HEK293 (cell line): ENCODE data around the gene TAS1R3.

ENCODE experiments used
- BCL11A ChIP-seq: fragments of 450-650 bp; formaldehyde crosslinking; IDR thresholded peaks from 2 replicates; pipeline ENCODE4 v1.5.1; 2016; ENCODE audit warnings: low read depth, missing biosample characterization, missing genetic modification characterization
- FEZF1 ChIP-seq: fragments of 450-650 bp; formaldehyde crosslinking; IDR thresholded peaks from 2 replicates; pipeline ENCODE4 v1.5.1; 2016; ENCODE audit warnings: missing biosample characterization, missing genetic modification characterization
- GLIS1 ChIP-seq: fragments of 450-650 bp; formaldehyde crosslinking; IDR thresholded peaks from 2 replicates; pipeline ENCODE4 v1.5.1; 2016; ENCODE audit warnings: missing biosample characterization, missing genetic modification characterization
- HOXA7 ChIP-seq: sonication (generic); formaldehyde crosslinking; IDR thresholded peaks from 2 replicates; pipeline ENCODE4 v1.8.1; 2022; ENCODE audit warnings: missing genetic modification reagents, borderline replicate concordance
- KLF10 ChIP-seq: fragments of 450-650 bp; IDR thresholded peaks from 2 replicates; pipeline ENCODE4 v1.5.1; 2018; ENCODE audit warnings: missing biosample characterization, mild to moderate bottlenecking, missing genetic modification characterization
- MZF1 ChIP-seq: fragments of 450-650 bp; formaldehyde crosslinking; IDR thresholded peaks from 2 replicates; pipeline ENCODE4 v1.5.1; 2017; ENCODE audit warnings: missing biosample characterization, missing genetic modification characterization, borderline replicate concordance
- REPIN1 ChIP-seq: fragments of 450-650 bp; formaldehyde crosslinking; IDR thresholded peaks from 2 replicates; pipeline ENCODE4 v1.5.1; 2017; ENCODE audit warnings: missing biosample characterization, missing genetic modification characterization, low read depth
- ZBTB21 ChIP-seq: fragments of 450-650 bp; formaldehyde crosslinking; IDR thresholded peaks from 2 replicates; pipeline ENCODE4 v1.5.1; 2017; ENCODE audit warnings: missing biosample characterization, missing genetic modification characterization
- ZBTB44 ChIP-seq: fragments of 450-650 bp; IDR thresholded peaks from 2 replicates; pipeline ENCODE4 v1.5.1; 2018; ENCODE audit warnings: missing biosample characterization, mild to moderate bottlenecking, missing genetic modification characterization
- ZBTB7A ChIP-seq: fragments of 450-650 bp; formaldehyde crosslinking; IDR thresholded peaks from 2 replicates; pipeline ENCODE4 v1.5.1; 2016; ENCODE audit warnings: low read depth, missing biosample characterization, missing genetic modification characterization
- ZNF138 ChIP-seq: fragments of 450-650 bp; formaldehyde crosslinking; IDR thresholded peaks from 2 replicates; pipeline ENCODE4 v1.5.1; 2016; ENCODE audit warnings: missing biosample characterization, missing genetic modification characterization, borderline replicate concordance
- ZNF16 ChIP-seq: fragments of 450-650 bp; formaldehyde crosslinking; IDR thresholded peaks from 2 replicates; pipeline ENCODE4 v1.5.1; 2016; ENCODE audit warnings: low read depth, missing biosample characterization, missing genetic modification characterization
- ZNF169 ChIP-seq: fragments of 450-650 bp; formaldehyde crosslinking; IDR thresholded peaks from 2 replicates; pipeline ENCODE4 v1.5.1; 2016; ENCODE audit warnings: missing biosample characterization, missing genetic modification characterization
- ZNF37A ChIP-seq: fragments of 450-650 bp; IDR thresholded peaks from 2 replicates; pipeline ENCODE4 v1.5.1; 2018; ENCODE audit warnings: missing biosample characterization, missing genetic modification characterization
- ZNF48 ChIP-seq: fragments of 450-650 bp; formaldehyde crosslinking; IDR thresholded peaks from 2 replicates; pipeline ENCODE4 v1.5.1; 2016; ENCODE audit warnings: missing biosample characterization, missing genetic modification characterization
- ZNF664 ChIP-seq: fragments of 450-650 bp; formaldehyde crosslinking; IDR thresholded peaks from 2 replicates; pipeline ENCODE4 v1.5.1; 2016; ENCODE audit warnings: missing biosample characterization, missing genetic modification characterization
- ZNF670 ChIP-seq: fragments of 450-650 bp; formaldehyde crosslinking; IDR thresholded peaks from 2 replicates; pipeline ENCODE4 v1.5.1; 2016; ENCODE audit warnings: missing biosample characterization, missing genetic modification characterization, low read depth
- ZNF830 ChIP-seq: fragments of 450-650 bp; IDR thresholded peaks from 2 replicates; pipeline ENCODE4 v1.5.0; 2018; ENCODE audit warnings: missing biosample characterization, missing genetic modification characterization, low read depth, mild to moderate bottlenecking, moderate library complexity
- ZSCAN18 ChIP-seq: fragments of 450-650 bp; formaldehyde crosslinking; IDR thresholded peaks from 2 replicates; pipeline ENCODE4 v1.5.1; 2016; ENCODE audit warnings: missing biosample characterization, missing genetic modification characterization
- ZSCAN4 ChIP-seq: fragments of 450-650 bp; formaldehyde crosslinking; IDR thresholded peaks from 2 replicates; pipeline ENCODE4 v1.5.1; 2017; ENCODE audit warnings: missing biosample characterization, missing genetic modification characterization
- TF ChIP-seq, protein P1 (sequence below): fragments of 450-650 bp; formaldehyde crosslinking; IDR thresholded peaks from 2 replicates; pipeline ENCODE4 v1.5.1; 2016; ENCODE audit warnings: missing biosample characterization, missing genetic modification characterization
- TF ChIP-seq, protein P2 (sequence below): fragments of 450-650 bp; formaldehyde crosslinking; conservative IDR thresholded peaks from 2 replicates; pipeline ENCODE4 v1.5.1; 2016; ENCODE audit warnings: low read depth, missing biosample characterization, missing genetic modification characterization
- TF ChIP-seq, protein P3 (sequence below): fragments of 450-650 bp; formaldehyde crosslinking; IDR thresholded peaks from 2 replicates; pipeline ENCODE4 v1.5.1; 2016; ENCODE audit warnings: missing biosample characterization, missing genetic modification characterization
- TF ChIP-seq, protein P4 (sequence below): fragments of 450-650 bp; formaldehyde crosslinking; IDR thresholded peaks from 2 replicates; pipeline ENCODE4 v1.5.1; 2017; ENCODE audit warnings: missing biosample characterization, missing genetic modification characterization

Gene TAS1R3

GRCh38 chr1:1353389-1354151 is 22.5 kb downstream of the TAS1R3 start (continued):
- TF ChIP-seq ZNF48 (tag by site-specific recombination) (no peak), ZBTB21 (no peak), ZNF169 (tag by site-specific recombination) (no peak), ZSCAN4 (tag by site-specific recombination) (no peak), FEZF1 (tag by site-specific recombination) (no peak), ZBTB7A (no peak), BCL11A (tag by site-specific recombination) (no peak), KLF10 (tag by site-specific recombination) (no peak), REPIN1 (no peak), ZNF37A (tag by site-specific recombination) (no peak), ZBTB44 (tag by site-specific recombination) (no peak), ZNF830 (tag by site-specific recombination) (no peak), ZSCAN18 (no peak), ZNF670 (tag by site-specific recombination) (no peak), MZF1 (tag by site-specific recombination) (no peak), ZNF664 (tag by site-specific recombination) (no peak), ZNF138 (tag by site-specific recombination) (no peak), GLIS1 (tag by site-specific recombination) (peak; percentile 97), ZNF16 (no peak), HOXA7 (CRISPR knock-in tag) (no peak)
- TF ChIP-seq, protein P1, sequence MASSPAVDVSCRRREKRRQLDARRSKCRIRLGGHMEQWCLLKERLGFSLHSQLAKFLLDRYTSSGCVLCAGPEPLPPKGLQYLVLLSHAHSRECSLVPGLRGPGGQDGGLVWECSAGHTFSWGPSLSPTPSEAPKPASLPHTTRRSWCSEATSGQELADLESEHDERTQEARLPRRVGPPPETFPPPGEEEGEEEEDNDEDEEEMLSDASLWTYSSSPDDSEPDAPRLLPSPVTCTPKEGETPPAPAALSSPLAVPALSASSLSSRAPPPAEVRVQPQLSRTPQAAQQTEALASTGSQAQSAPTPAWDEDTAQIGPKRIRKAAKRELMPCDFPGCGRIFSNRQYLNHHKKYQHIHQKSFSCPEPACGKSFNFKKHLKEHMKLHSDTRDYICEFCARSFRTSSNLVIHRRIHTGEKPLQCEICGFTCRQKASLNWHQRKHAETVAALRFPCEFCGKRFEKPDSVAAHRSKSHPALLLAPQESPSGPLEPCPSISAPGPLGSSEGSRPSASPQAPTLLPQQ = no peak
- TF ChIP-seq, protein P2, sequence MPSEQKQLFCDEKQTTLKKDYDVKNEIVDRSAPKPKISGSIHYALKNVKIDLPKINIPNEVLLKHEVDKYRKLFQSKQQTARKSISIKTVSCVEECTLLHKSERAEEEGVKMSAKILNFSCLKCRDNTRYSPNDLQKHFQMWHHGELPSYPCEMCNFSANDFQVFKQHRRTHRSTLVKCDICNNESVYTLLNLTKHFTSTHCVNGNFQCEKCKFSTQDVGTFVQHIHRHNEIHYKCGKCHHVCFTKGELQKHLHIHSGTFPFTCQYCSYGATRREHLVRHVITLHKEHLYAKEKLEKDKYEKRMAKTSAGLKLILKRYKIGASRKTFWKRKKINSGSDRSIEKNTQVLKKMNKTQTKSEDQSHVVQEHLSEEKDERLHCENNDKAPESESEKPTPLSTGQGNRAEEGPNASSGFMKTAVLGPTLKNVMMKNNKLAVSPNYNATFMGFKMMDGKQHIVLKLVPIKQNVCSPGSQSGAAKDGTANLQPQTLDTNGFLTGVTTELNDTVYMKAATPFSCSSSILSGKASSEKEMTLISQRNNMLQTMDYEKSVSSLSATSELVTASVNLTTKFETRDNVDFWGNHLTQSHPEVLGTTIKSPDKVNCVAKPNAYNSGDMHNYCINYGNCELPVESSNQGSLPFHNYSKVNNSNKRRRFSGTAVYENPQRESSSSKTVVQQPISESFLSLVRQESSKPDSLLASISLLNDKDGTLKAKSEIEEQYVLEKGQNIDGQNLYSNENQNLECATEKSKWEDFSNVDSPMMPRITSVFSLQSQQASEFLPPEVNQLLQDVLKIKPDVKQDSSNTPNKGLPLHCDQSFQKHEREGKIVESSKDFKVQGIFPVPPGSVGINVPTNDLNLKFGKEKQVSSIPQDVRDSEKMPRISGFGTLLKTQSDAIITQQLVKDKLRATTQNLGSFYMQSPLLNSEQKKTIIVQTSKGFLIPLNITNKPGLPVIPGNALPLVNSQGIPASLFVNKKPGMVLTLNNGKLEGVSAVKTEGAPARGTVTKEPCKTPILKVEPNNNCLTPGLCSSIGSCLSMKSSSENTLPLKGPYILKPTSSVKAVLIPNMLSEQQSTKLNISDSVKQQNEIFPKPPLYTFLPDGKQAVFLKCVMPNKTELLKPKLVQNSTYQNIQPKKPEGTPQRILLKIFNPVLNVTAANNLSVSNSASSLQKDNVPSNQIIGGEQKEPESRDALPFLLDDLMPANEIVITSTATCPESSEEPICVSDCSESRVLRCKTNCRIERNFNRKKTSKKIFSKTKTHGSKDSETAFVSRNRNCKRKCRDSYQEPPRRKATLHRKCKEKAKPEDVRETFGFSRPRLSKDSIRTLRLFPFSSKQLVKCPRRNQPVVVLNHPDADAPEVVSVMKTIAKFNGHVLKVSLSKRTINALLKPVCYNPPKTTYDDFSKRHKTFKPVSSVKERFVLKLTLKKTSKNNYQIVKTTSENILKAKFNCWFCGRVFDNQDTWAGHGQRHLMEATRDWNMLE (tag by site-specific recombination) = no peak
- TF ChIP-seq, protein P3, sequence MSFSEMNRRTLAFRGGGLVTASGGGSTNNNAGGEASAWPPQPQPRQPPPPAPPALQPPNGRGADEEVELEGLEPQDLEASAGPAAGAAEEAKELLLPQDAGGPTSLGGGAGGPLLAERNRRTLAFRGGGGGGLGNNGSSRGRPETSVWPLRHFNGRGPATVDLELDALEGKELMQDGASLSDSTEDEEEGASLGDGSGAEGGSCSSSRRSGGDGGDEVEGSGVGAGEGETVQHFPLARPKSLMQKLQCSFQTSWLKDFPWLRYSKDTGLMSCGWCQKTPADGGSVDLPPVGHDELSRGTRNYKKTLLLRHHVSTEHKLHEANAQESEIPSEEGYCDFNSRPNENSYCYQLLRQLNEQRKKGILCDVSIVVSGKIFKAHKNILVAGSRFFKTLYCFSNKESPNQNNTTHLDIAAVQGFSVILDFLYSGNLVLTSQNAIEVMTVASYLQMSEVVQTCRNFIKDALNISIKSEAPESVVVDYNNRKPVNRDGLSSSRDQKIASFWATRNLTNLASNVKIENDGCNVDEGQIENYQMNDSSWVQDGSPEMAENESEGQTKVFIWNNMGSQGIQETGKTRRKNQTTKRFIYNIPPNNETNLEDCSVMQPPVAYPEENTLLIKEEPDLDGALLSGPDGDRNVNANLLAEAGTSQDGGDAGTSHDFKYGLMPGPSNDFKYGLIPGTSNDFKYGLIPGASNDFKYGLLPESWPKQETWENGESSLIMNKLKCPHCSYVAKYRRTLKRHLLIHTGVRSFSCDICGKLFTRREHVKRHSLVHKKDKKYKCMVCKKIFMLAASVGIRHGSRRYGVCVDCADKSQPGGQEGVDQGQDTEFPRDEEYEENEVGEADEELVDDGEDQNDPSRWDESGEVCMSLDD (tag by site-specific recombination) = no peak
- TF ChIP-seq, protein P4, sequence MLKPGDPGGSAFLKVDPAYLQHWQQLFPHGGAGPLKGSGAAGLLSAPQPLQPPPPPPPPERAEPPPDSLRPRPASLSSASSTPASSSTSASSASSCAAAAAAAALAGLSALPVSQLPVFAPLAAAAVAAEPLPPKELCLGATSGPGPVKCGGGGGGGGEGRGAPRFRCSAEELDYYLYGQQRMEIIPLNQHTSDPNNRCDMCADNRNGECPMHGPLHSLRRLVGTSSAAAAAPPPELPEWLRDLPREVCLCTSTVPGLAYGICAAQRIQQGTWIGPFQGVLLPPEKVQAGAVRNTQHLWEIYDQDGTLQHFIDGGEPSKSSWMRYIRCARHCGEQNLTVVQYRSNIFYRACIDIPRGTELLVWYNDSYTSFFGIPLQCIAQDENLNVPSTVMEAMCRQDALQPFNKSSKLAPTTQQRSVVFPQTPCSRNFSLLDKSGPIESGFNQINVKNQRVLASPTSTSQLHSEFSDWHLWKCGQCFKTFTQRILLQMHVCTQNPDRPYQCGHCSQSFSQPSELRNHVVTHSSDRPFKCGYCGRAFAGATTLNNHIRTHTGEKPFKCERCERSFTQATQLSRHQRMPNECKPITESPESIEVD (tag by site-specific recombination) = no peak
